NB4 (cell line): Measurements from ENCODE around the gene CHRM2.

ENCODE experiments used
- MYC ChIP-seq: IDR thresholded peaks from 2 replicates; pipeline ENCODE4 v1.6.1; 2011; ENCODE audit warnings: low read depth, low read length
- POLR2A ChIP-seq: IDR thresholded peaks from 2 replicates; pipeline ENCODE4 v1.6.1; 2011; ENCODE audit warnings: mild to moderate bottlenecking; ENCODE audit not compliant: insufficient read length; ENCODE audit errors: extremely low read depth
- TF ChIP-seq, protein P1 (sequence below): IDR thresholded peaks from one replicate; pipeline ENCODE4 v1.5.1; 2012; ENCODE audit warnings: low read depth, low read length
- TF ChIP-seq, protein P2 (sequence below): IDR thresholded peaks from 2 replicates; pipeline ENCODE4 v1.6.1; 2011; ENCODE audit warnings: low read depth, low read length

DNA sequence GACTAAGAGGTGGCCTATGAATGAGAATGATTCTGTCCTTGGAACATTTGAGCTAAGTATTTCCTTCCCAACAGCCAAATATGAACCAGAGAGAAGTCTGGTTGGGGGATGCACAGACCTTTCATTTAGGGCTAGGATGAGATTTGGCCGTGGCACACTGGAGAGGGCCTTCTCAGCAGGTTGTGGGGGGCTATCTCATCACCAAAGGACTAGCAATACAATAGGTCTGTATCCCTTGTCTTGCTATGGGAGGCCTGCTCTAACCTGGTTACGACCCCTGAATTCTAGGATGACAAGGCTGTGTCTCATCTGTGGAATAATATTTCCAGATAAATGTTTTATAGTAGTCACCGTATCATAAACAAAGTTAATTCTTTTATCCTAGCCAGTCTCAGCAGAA, 133.0 kb downstream of the CHRM2 start:
- TF ChIP-seq, protein P1, sequence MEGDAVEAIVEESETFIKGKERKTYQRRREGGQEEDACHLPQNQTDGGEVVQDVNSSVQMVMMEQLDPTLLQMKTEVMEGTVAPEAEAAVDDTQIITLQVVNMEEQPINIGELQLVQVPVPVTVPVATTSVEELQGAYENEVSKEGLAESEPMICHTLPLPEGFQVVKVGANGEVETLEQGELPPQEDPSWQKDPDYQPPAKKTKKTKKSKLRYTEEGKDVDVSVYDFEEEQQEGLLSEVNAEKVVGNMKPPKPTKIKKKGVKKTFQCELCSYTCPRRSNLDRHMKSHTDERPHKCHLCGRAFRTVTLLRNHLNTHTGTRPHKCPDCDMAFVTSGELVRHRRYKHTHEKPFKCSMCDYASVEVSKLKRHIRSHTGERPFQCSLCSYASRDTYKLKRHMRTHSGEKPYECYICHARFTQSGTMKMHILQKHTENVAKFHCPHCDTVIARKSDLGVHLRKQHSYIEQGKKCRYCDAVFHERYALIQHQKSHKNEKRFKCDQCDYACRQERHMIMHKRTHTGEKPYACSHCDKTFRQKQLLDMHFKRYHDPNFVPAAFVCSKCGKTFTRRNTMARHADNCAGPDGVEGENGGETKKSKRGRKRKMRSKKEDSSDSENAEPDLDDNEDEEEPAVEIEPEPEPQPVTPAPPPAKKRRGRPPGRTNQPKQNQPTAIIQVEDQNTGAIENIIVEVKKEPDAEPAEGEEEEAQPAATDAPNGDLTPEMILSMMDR = no peak
- TF ChIP-seq POLR2A (no peak), MYC (no peak)
- TF ChIP-seq, protein P2, sequence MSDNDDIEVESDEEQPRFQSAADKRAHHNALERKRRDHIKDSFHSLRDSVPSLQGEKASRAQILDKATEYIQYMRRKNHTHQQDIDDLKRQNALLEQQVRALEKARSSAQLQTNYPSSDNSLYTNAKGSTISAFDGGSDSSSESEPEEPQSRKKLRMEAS = no peak
